ENCODE data around the gene AKIP1. TPM values are rescaled to one million over a fixed set of nuclear protein-coding genes. Genes with fewer than 3 reads are reported as not detected.

Gene AKIP1
- total RNA-seq, 4 donors from 2014 or later, result 3.6 to 23.5 (median 16.1) TPM

- TF ChIP-seq, protein P1, sequence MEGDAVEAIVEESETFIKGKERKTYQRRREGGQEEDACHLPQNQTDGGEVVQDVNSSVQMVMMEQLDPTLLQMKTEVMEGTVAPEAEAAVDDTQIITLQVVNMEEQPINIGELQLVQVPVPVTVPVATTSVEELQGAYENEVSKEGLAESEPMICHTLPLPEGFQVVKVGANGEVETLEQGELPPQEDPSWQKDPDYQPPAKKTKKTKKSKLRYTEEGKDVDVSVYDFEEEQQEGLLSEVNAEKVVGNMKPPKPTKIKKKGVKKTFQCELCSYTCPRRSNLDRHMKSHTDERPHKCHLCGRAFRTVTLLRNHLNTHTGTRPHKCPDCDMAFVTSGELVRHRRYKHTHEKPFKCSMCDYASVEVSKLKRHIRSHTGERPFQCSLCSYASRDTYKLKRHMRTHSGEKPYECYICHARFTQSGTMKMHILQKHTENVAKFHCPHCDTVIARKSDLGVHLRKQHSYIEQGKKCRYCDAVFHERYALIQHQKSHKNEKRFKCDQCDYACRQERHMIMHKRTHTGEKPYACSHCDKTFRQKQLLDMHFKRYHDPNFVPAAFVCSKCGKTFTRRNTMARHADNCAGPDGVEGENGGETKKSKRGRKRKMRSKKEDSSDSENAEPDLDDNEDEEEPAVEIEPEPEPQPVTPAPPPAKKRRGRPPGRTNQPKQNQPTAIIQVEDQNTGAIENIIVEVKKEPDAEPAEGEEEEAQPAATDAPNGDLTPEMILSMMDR (IDR thresholded peaks at IDR 0.05; ENCODE audit: low read depth), result no peak
These were observed 53.6 kb downstream of the AKIP1 start, which contains the start of gene TMEM9B for GRCh38 chr11:8964324-8965320. Gene TMEM9B, minus strand, starts transcription at chr11:8964442. Its CDS starts 129 bp downstream, at chr11:8964313.

DNA sequence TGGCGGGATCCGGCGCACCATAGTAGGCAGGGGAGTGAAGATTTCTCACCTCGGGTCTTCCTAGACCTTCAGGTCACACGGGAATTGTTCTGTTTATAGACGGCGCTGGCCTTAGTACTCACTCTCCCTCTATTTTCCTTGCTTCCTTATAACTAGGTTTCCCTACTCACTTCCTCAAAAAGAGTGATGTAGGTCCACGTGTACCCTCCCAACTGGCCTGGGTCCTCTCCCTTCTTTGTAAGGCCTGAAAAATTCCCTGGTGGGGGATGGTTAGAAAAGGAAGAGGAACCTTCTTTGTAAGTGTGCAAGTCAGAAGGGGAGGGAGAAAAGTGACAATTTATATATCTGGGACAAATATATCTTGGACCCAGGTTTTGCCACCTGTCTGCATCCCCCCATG, 56.2 kb downstream of the AKIP1 start:
- TF ChIP-seq, protein P1 (IDR thresholded peaks at IDR 0.05; ENCODE audit: low read depth), result no peak

Small RNA genes within 50 kb of the gene (small RNA-seq; reads per million reads assigned to genes)
- 0.49 reads per million for gene RF00019

Other genes starting within 250 kb of the AKIP1 start
- gene TRIM66, start 228.5 kb upstream of the AKIP1 start, total RNA-seq, result 10 to 100 TPM in 1 of 4 donors, 1 to 10 TPM in 3; 5.2 to 31.8 (median 7.6) TPM
- 1,000 to 10,000 TPM in 3 of 4 donors, 100 to 1,000 TPM in 1; 925 to 1,376 (median 1,058) TPM for gene RPL27A, start 228.4 kb upstream of the AKIP1 start, total RNA-seq
- not detected for gene C11orf16, start 21.8 kb downstream of the AKIP1 start, total RNA-seq
- gene ASCL3, start 31.8 kb downstream of the AKIP1 start, total RNA-seq, result not detected
- gene TMEM9B, start 53.3 kb downstream of the AKIP1 start, total RNA-seq, result 10 to 100 TPM; 37.1 to 56.8 (median 47.0) TPM
- 10 to 100 TPM in 1 of 4 donors, 1 to 10 TPM in 1, under 1 TPM in 2; 0.38 to 19.7 (median 1.5) TPM for gene NRIP3, start 92.8 kb downstream of the AKIP1 start, total RNA-seq
- 10 to 100 TPM; 16.6 to 55.2 (median 31.9) TPM for gene SCUBE2, start 180.4 kb downstream of the AKIP1 start, total RNA-seq

Data from subcutaneous adipose tissue (tissue), 4 donors.